PFSK-1 (cell line): ENCODE measurements around the gene RASSF7.

Experiments used
- POLR2AphosphoS5 ChIP-seq: IDR thresholded peaks from 2 replicates; pipeline ENCODE4 v1.6.1; 2012; ENCODE audit warnings: low read depth, mild to moderate bottlenecking, control low read depth, low read length, moderate library complexity
- REST ChIP-seq, 2 experiments: IDR thresholded peaks; 2 replicates each; pipeline versions ENCODE4 v1.6.1 to v1.8.0; 2011 to 2012; ENCODE audit warnings: low read depth in 2 of 2, low read length in 2 of 2, control low read depth in 1 of 2, inconsistent platforms in 1 of 2, mild to moderate bottlenecking in 1 of 2, moderate library complexity in 1 of 2; ENCODE audit not compliant: insufficient read depth in 1 of 2
- SIN3A ChIP-seq: IDR thresholded peaks from 2 replicates; pipeline ENCODE4 v1.6.1; 2012; ENCODE audit warnings: mild to moderate bottlenecking, low read length, moderate library complexity, borderline replicate concordance; ENCODE audit not compliant: insufficient read depth
- TAF1 ChIP-seq: IDR thresholded peaks from 2 replicates; pipeline ENCODE4 v1.6.1; 2012; ENCODE audit warnings: low read length, control low read depth, borderline replicate concordance; ENCODE audit not compliant: insufficient read depth

- no peak for TF ChIP-seq POLR2AphosphoS5
- no peak for TF ChIP-seq TAF1
- no peak for TF ChIP-seq REST (IDR thresholded peaks at IDR 0.05; ENCODE audit: insufficient read depth in 1 of 2, low read depth in 2 of 2, low read length in 2 of 2)
- no peak for TF ChIP-seq SIN3A
These were observed 27.2 kb downstream of the RASSF7 start for GRCh38 chr11:587978-588380.
